Measurements from ENCODE around the gene COL11A2. TPM values are rescaled to one million over a fixed set of nuclear protein-coding genes. Genes with fewer than 3 reads are reported as not detected.

COL11A2 gene
- total and polyA plus RNA-seq, 2 donors (not counting 3 experiments of a cell fraction or from before 2014, with no cell fraction given) = 0.65 to 1.3 TPM

- no peaks in the 10 kb centered on the region for H4K20me1 ChIP-seq (replicated peaks; ENCODE audit: control insufficient read depth, extremely low read depth, insufficient read depth, low read length)
- no TSS peak for BruUV-seq (replicated peaks)
- H3K27ac ChIP-seq (ENCODE audit: insufficient read depth, low read depth, low read length) = no peak overlapping the region
- TF ChIP-seq CTCF (IDR thresholded peaks at IDR 0.05; ENCODE audit: extremely low read depth in 1 of 2, insufficient read depth in 1 of 2, low read depth in 1 of 2, low read length in 2 of 2) (no peak), EZH2 (IDR thresholded peaks at IDR 0.05; ENCODE audit: borderline replicate concordance, low read depth, low read length, severe bottlenecking) (no peak)
- intact Hi-C loops (cut with micrococcal nuclease) (no loop called here), dilution Hi-C loops (cut with MboI; ENCODE audit: extremely low pct_ligation_motif_present, low sequenced_read_pairs) (no loop called here)
- no peak overlapping the region for H3K4me3 ChIP-seq (replicated peaks in 1 of 3; ENCODE audit: insufficient read depth in 1 of 3, low read depth in 1 of 3, low read length in 3 of 3)
- no peaks in the 10 kb centered on the region for H3K9me3 ChIP-seq (replicated peaks; ENCODE audit: control insufficient read depth, insufficient read depth, low read length)
- H3K4me2 ChIP-seq (ENCODE audit: insufficient read depth, low read length) = no peak overlapping the region
- ChIA-PET POLR2A (no interaction called here), CTCF (interaction anchor here (1.4 kb wide), 1 partner anchor 84 kb away, joined by 6 read pairs; no protein-coding TSS in a partner anchor)
- H3K9me1 ChIP-seq (replicated peaks; ENCODE audit: control insufficient read depth, extremely low read depth, insufficient read depth, low read length) = no peaks in the 10 kb centered on the region
- H3K27me3 ChIP-seq (ENCODE audit: control insufficient read depth in 2 of 2, insufficient read depth in 2 of 2, low read length in 2 of 2) = no peaks in the 10 kb centered on the region
- H3K4me1 ChIP-seq (ENCODE audit: control insufficient read depth, extremely low read depth, insufficient read depth, low read length) = no peaks in the 10 kb centered on the region
- H3K79me2 ChIP-seq (ENCODE audit: control insufficient read depth, insufficient read depth, low read length) = no peaks in the 10 kb centered on the region
- DNase-seq (ENCODE audit: low read depth, low spot score) (no peak), FAIRE-seq (no peak)
- H3K9ac ChIP-seq (replicated peaks; ENCODE audit: extremely low read depth, insufficient read depth, low read length) = no peak overlapping the region
- H2AFZ ChIP-seq (ENCODE audit: low read depth, low read length) = no peak overlapping the region
- no peaks in the 10 kb centered on the region for H3K36me3 ChIP-seq (ENCODE audit: control insufficient read depth in 2 of 2, extremely low read depth in 1 of 2, insufficient read depth in 2 of 2, low read length in 2 of 2)
Measured at GRCh38 chr6:33164176-33164575, 28.1 kb downstream of the COL11A2 start.

- Histone ChIP-seq H3K79me2 (ENCODE audit: control insufficient read depth, insufficient read depth, low read length) (no peaks in the 10 kb centered on the region), H3K9me3 (replicated peaks; ENCODE audit: control insufficient read depth, insufficient read depth, low read length) (no peaks in the 10 kb centered on the region), H3K9ac (replicated peaks; ENCODE audit: extremely low read depth, insufficient read depth, low read length) (no peak overlapping the region), H3K36me3 (ENCODE audit: control insufficient read depth in 2 of 2, extremely low read depth in 1 of 2, insufficient read depth in 2 of 2, low read length in 2 of 2) (no peaks in the 10 kb centered on the region), H4K20me1 (replicated peaks; ENCODE audit: control insufficient read depth, extremely low read depth, insufficient read depth, low read length) (no peaks in the 10 kb centered on the region), H3K9me1 (replicated peaks; ENCODE audit: control insufficient read depth, extremely low read depth, insufficient read depth, low read length) (no peaks in the 10 kb centered on the region), H3K27me3 (ENCODE audit: control insufficient read depth in 2 of 2, insufficient read depth in 2 of 2, low read length in 2 of 2) (no peaks in the 10 kb centered on the region), H2AFZ (ENCODE audit: low read depth, low read length) (no peak overlapping the region), H3K4me2 (ENCODE audit: insufficient read depth, low read length) (no peak overlapping the region), H3K4me3 (replicated peaks in 1 of 3; ENCODE audit: insufficient read depth in 1 of 3, low read depth in 1 of 3, low read length in 3 of 3) (no peak overlapping the region), H3K27ac (ENCODE audit: insufficient read depth, low read depth, low read length) (no peak overlapping the region), H3K4me1 (ENCODE audit: control insufficient read depth, extremely low read depth, insufficient read depth, low read length) (no peaks in the 10 kb centered on the region)
- no TSS peak for BruUV-seq (replicated peaks)
- dilution Hi-C loops (cut with MboI; ENCODE audit: extremely low pct_ligation_motif_present, low sequenced_read_pairs) (no loop called here), intact Hi-C loops (cut with micrococcal nuclease) (no loop called here)
- ChIA-PET POLR2A (no interaction called here), CTCF (interaction anchor here (1.1 to 1.4 kb wide), 2 partner anchors 10 to 85 kb away, joined by 3 to 6 read pairs; no protein-coding TSS in a partner anchor)
- no peak for DNase-seq (ENCODE audit: low read depth, low spot score)
- no peak for FAIRE-seq
- TF ChIP-seq EZH2 (IDR thresholded peaks at IDR 0.05; ENCODE audit: borderline replicate concordance, low read depth, low read length, severe bottlenecking) (no peak), POLR2AphosphoS5 (IDR thresholded peaks at IDR 0.05; ENCODE audit: insufficient read depth, low read depth, low read length) (no peak), MAX (IDR thresholded peaks at IDR 0.05; ENCODE audit: insufficient read depth, insufficient read length) (no peak), FOS (IDR thresholded peaks at IDR 0.05; ENCODE audit: borderline replicate concordance, insufficient read depth, low read length) (no peak), GATA2 (IDR thresholded peaks at IDR 0.05; ENCODE audit: insufficient read depth, insufficient read length, low read depth, low read length) (no peak), JUN (IDR thresholded peaks at IDR 0.05; ENCODE audit: borderline replicate concordance, insufficient read depth, insufficient read length, low read depth) (no peak), POLR2A (IDR thresholded peaks at IDR 0.05; ENCODE audit: low read depth, low read length) (no peak), CTCF (IDR thresholded peaks at IDR 0.05; ENCODE audit: extremely low read depth in 1 of 2, insufficient read depth in 1 of 2, low read depth in 1 of 2, low read length in 2 of 2) (no peak)
Measured at GRCh38 chr6:33163540-33163939, 28.7 kb downstream of the COL11A2 start.

Measured in endothelial cell of umbilical vein (primary cell).